ENCODE data around the gene EOLA1.
A peak's percentile ranks its signal among the peaks of the same experiment; 100 is the strongest.
"Not testable (repeated sequence)": the region's sequence is repeated elsewhere in the genome, so short reads cannot be mapped to it uniquely, and the experiment has no call there.

EOLA1 gene

GRCh38 chrX:149545545-149546543, 5.0 kb downstream of the EOLA1 start:
- DNase-seq (ENCODE audit: low spot score), result not testable (repeated sequence)

GRCh38 chrX:149546962-149547361, 6.2 kb downstream of the EOLA1 start:
- DNase-seq (ENCODE audit: low spot score), result not testable (repeated sequence)

- not testable (repeated sequence) for DNase-seq (ENCODE audit: low spot score)
These were observed 7.0 kb downstream of the EOLA1 start for GRCh38 chrX:149547782-149548181.

- DNase-seq (ENCODE audit: low spot score), result not testable (repeated sequence)
These were observed 8.9 kb downstream of the EOLA1 start, which contains the start of gene HSFX3 for GRCh38 chrX:149549701-149550100. TSS of gene HSFX3 (minus strand) at chrX:149549924. CDS start at chrX:149549852, 72 bp downstream.

- not testable (repeated sequence) for DNase-seq (ENCODE audit: low spot score)
These were observed 9.6 kb downstream of the EOLA1 start for GRCh38 chrX:149550454-149550853.

GRCh38 chrX:149551245-149551938, 10.6 kb downstream of the EOLA1 start:
- not testable (repeated sequence) for DNase-seq (ENCODE audit: low spot score)

- DNase-seq (ENCODE audit: low spot score), result not testable (repeated sequence)
These were observed 11.1 kb downstream of the EOLA1 start for GRCh38 chrX:149551939-149552248.

- not testable (repeated sequence) for DNase-seq (ENCODE audit: low spot score)
These were observed 14.4 kb downstream of the EOLA1 start for GRCh38 chrX:149555251-149555650.

- DNase-seq (ENCODE audit: low spot score), result no peak
These were observed 22.5 kb downstream of the EOLA1 start for GRCh38 chrX:149563359-149563758.

GRCh38 chrX:149567621-149568417, 27.0 kb downstream of the EOLA1 start:
- no peak for DNase-seq (ENCODE audit: low spot score)

GRCh38 chrX:149568701-149569296, 28.0 kb downstream of the EOLA1 start:
- no peak for DNase-seq (ENCODE audit: low spot score)

GRCh38 chrX:149569770-149570169, 29.0 kb downstream of the EOLA1 start:
- no peak for DNase-seq (ENCODE audit: low spot score)

- peak; percentile 56 for DNase-seq (ENCODE audit: low spot score)
These were observed 29.9 kb downstream of the EOLA1 start for GRCh38 chrX:149570668-149571067.

GRCh38 chrX:149571770-149572169, 31.0 kb downstream of the EOLA1 start:
- no peak for DNase-seq (ENCODE audit: low spot score)

- no peak for DNase-seq (ENCODE audit: low spot score)
These were observed 31.9 kb downstream of the EOLA1 start for GRCh38 chrX:149572743-149573142.

- not testable (repeated sequence) for DNase-seq (ENCODE audit: low spot score)
These were observed 32.6 kb downstream of the EOLA1 start for GRCh38 chrX:149573456-149573855.

GRCh38 chrX:149585631-149586030, 44.8 kb downstream of the EOLA1 start:
- not testable (repeated sequence) for DNase-seq (ENCODE audit: low spot score)

- DNase-seq (ENCODE audit: low spot score), result not testable (repeated sequence)
These were observed 46.5 kb downstream of the EOLA1 start, which contains the start of gene MAGEA9B for GRCh38 chrX:149587359-149587758. TSS of gene MAGEA9B (minus strand) at chrX:149587459. CDS start at chrX:149583179, 4,280 bp downstream.

- DNase-seq (ENCODE audit: low spot score), result not testable (repeated sequence)
These were observed 50.2 kb downstream of the EOLA1 start for GRCh38 chrX:149590993-149591392.

GRCh38 chrX:149595214-149595613, 54.4 kb downstream of the EOLA1 start, which contains the start of gene HSFX2:
TSS of gene HSFX2 (minus strand) at chrX:149595314. CDS start at chrX:149594700, 614 bp downstream.
- DNase-seq (ENCODE audit: low spot score), result not testable (repeated sequence)

GRCh38 chrX:149595943-149596342, 55.1 kb downstream of the EOLA1 start:
- DNase-seq (ENCODE audit: low spot score), result not testable (repeated sequence)
